HFF-Myc (cell line): ENCODE data around the gene NUPR1.
"Not testable (repeated sequence)": the region's sequence is repeated elsewhere in the genome, so short reads cannot be mapped to it uniquely, and the experiment has no call there.

ENCODE experiments used
- DNase-seq: peaks from one replicate; pipeline ENCODE4 v3.0.0-alpha.2; 2011; ENCODE audit warnings: low read depth; ENCODE audit errors: extremely low read depth
- H3K4me3 ChIP-seq: replicated peaks from 2 replicates; pipeline ENCODE4 v1.5.1; 2011; ENCODE audit warnings: low read depth, mild to moderate bottlenecking, control low read depth, low read length
- CTCF ChIP-seq: IDR thresholded peaks from 2 replicates; pipeline ENCODE4 v1.5.1; 2012; ENCODE audit warnings: mild to moderate bottlenecking, low read depth, low read length, control low read depth; ENCODE audit errors: missing control alignments

NUPR1 gene

GRCh38 chr16:28574925-28575324 is 36.2 kb upstream of the NUPR1 start:
- DNase-seq: no peak
- no peak overlapping the region for H3K4me3 ChIP-seq

DNA sequence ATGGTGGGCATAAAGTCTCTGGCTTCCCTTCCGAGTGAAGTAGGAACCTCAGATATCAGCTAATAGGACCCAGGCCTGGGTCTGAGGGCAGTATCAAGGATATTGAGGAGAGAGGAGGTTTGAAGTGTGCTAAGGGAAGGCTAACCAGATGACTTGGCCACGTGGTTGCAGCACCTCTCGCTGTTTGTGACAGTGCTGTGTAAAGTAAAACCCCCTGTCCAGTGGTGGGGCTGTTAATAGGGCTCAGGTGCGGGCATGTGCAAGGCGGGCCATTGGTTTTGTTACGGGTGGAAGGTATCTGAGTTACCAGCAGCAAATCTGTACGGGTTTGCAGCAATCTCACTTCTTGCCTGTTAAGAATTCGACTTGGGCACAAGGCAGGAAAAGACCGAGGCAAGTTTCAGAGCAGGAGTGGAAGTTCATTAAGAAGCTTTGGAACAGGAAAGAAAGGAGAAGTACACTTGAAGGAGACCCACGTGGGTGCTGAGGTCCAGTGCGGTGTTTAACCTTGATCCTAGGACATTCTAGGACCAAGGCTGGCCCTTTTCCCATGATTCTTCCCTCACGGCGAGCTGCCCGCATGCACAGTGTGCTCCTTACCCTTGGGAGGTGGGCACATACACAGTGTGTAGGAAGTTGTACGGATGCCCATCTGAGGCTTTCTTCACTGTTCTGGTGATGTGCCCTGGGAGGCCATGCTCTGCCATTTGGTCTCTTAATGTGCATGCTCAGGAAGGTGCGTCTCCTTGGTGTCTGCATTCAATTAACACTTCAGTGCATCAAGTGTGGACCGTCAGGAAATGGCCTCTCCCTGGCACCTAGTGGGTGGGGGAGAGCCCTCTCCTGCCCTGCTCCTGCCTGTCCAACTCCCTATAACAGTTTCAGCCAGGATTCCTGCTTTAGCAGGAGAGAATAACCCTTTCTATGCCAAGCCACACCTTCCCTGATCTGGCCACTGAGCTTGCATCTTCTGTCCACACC is 35.3 kb upstream of the NUPR1 start:
- H3K4me3 ChIP-seq: no peak overlapping the region
- DNase-seq: no peak
- no peak for TF ChIP-seq CTCF

More at GRCh38 chr16:28574925-28575324, 36.2 kb upstream of the NUPR1 start:
- TF ChIP-seq CTCF: no peak

GRCh38 chr16:28572696-28573510 is 34.1 kb upstream of the NUPR1 start:
- no peak overlapping the region for H3K4me3 ChIP-seq
- DNase-seq: no peak
- no peak for TF ChIP-seq CTCF

- TF ChIP-seq CTCF: no peak
- no peak overlapping the region for H3K4me3 ChIP-seq
- no peak for DNase-seq
Measured at GRCh38 chr16:28569968-28570752, 31.4 kb upstream of the NUPR1 start.

GRCh38 chr16:28569021-28569420 is 30.2 kb upstream of the NUPR1 start:
- TF ChIP-seq CTCF: no peak
- DNase-seq: no peak
- no peak overlapping the region for H3K4me3 ChIP-seq

DNA sequence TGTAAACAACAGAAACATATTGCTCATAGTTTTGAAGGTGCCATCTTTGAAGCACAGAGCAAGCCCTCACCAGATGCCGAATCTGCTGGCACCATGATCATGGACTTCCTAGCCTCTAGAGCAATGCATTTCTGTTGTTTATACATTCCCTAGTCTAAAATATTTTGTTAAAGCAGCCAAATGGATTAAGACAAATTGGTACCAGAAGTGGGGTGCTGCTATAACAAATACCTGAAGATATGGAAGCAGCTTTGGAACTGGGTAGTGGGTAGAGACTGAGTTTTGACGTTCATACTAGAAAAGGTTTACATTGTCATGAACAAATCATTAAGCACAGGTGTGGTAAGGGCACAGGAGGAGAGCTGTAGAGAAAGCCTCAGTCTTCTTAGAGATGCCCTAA is 28.5 kb upstream of the NUPR1 start:
- no peak for TF ChIP-seq CTCF
- DNase-seq: no peak
- no peak overlapping the region for H3K4me3 ChIP-seq

DNA sequence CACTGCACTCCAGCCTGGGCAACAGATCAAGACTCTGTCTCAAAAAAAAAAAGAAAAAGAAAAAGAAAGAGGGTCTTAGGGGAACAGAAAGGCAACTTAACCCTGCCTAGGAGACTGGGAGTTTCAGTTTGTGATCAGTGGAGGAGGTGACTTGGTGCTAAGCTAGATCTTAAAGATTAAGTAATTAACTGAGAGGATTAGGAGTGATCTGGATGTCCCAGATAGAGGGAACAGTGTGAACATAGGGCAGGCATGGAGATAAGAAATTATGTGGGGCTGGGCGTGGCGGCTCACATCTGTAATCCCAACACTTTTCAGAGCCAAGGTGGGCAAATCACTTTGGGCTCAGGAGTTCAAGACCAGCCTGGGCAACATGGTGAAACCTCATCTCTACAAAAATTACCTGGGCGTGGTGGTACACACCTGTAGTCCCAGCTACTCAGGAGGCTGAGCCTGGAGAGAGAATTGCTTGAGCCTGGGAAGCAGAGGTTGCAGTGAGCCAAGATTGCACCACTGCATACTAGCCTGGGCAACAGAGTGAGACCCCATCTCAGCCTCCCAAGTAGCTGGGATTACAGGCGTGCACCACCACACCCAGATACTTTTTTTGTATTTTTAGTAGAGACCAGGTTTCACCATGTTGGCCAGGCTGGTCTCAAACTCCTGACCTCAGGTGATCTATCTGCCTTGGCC is 27.6 kb upstream of the NUPR1 start:
- H3K4me3 ChIP-seq, DNase-seq: not testable (repeated sequence)
